ENCODE measurements around the gene NUDT6. TPM values are rescaled to one million over a fixed set of nuclear protein-coding genes. Genes with fewer than 3 reads are reported as not detected.

The NUDT6 gene
- total RNA-seq, 3 donors from 2014 or later (not counting 1 experiment from before 2014, with no cell fraction given): 3.0 to 4.1 (median 3.0) TPM

DNA sequence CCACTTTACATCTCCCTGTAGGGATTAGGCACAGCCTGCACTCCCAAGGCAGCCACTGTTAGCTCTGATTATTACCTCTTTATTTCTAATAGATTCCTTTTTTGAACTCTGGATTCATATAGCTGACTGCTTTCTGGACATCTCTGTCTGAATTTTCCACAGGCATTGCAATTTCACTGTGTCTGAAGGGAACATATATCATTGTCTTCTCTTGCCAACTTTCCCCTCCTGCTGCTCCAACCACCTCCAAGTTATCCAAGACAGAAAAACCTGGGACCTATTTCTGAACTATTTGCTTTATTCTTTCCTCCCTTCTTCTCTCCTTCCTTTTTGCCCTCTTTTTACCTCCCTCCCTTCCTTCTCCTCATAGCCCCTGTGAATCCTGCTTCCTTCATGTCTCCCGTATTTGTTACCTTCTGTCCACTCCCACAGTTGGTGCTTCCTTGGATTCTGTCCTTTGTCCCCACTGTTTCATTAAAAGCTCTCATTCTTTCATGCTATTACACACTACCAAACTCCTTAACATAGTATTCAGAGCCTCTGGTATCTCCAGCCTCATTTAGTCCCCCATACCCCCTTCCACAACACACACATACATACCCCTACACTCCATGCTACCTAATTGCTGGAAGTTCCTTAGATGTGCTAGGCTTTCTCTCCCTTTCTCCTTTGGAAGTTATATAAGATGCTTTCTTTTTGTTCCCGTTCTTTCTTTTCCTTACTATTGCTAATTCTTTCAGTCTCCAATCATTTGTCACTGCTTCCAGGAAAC lies 61.0 kb downstream of the NUDT6 start:
- Mint-ChIP-seq H3K4me3 (no peak overlapping the region), H3K36me3 (no peaks in the 10 kb centered on the region), H3K4me1 (no peaks in the 10 kb centered on the region), H3K27ac (no peak overlapping the region), H3K9me3 (no peaks in the 10 kb centered on the region), H3K27me3 (ENCODE audit: low read depth in 2 of 2) (peaks cover 24 to 40% of the 10 kb centered on the region in 2 donors)
- Histone ChIP-seq H3K4me1 (ENCODE audit: control insufficient read depth, insufficient read depth, low read length) (no peaks in the 10 kb centered on the region), H3K27ac (ENCODE audit: low read length) (no peak overlapping the region), H3K4me3 (ENCODE audit: low read length) (no peak overlapping the region), H3K27me3 (ENCODE audit: control insufficient read depth, insufficient read depth, low read length) (peaks cover 4% of the 10 kb centered on the region), H3K9me3 (ENCODE audit: control insufficient read depth, insufficient read depth, low read length) (no peaks in the 10 kb centered on the region), H3K36me3 (ENCODE audit: control insufficient read depth, insufficient read depth, low read length) (no peaks in the 10 kb centered on the region)
- no peak for ATAC-seq
- DNase-seq: no peak
- 87% methylated on average over 1 of the region's 2 CpGs for WGBS (ENCODE audit: insufficient coverage)
- no peak for TF ChIP-seq CTCF (IDR thresholded peaks at IDR 0.05)
- intact Hi-C loops (cut with micrococcal nuclease): no loop called here

DNA sequence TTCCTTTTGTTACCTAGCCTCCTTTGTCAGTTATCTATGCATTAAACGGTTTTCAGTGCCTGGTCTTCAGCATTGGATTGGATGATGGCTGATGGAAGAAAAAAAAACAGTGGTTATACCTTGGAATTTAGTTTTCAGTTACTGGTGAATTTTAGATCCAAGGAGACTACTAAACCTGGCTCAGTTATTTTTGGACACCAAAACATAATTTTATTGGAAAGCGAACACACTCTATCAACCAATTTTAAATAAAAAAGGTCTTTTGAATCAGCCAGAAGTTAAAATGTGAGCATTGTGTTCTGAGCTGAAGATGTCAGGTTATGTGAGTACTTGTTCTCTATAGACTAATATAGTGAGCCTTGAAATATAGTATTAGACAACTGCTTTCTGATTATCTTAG lies 63.7 kb downstream of the NUDT6 start:
- no peak overlapping the region for H3K4me3 ChIP-seq (ENCODE audit: low read length)
- H3K27me3 ChIP-seq (ENCODE audit: control insufficient read depth, insufficient read depth, low read length): peaks cover 4% of the 10 kb centered on the region
- Mint-ChIP-seq H3K4me1 (no peaks in the 10 kb centered on the region), H3K4me3 (no peak overlapping the region), H3K9me3 (no peaks in the 10 kb centered on the region), H3K36me3 (no peaks in the 10 kb centered on the region), H3K27me3 (ENCODE audit: low read depth in 2 of 2) (peaks cover 28 to 31% of the 10 kb centered on the region in 2 donors), H3K27ac (no peak overlapping the region)
- ATAC-seq (no peak), DNase-seq (no peak)
- TF ChIP-seq CTCF (IDR thresholded peaks at IDR 0.05): no peak
- no peaks in the 10 kb centered on the region for H3K4me1 ChIP-seq (ENCODE audit: control insufficient read depth, insufficient read depth, low read length)
- H3K36me3 ChIP-seq (ENCODE audit: control insufficient read depth, insufficient read depth, low read length): no peaks in the 10 kb centered on the region
- 79% methylated on average over 1 of the region's 2 CpGs for WGBS (ENCODE audit: insufficient coverage)
- intact Hi-C loops (cut with micrococcal nuclease): no loop called here
- no peaks in the 10 kb centered on the region for H3K9me3 ChIP-seq (ENCODE audit: control insufficient read depth, insufficient read depth, low read length)
- H3K27ac ChIP-seq (ENCODE audit: low read length): no peak overlapping the region

- no peaks in the 10 kb centered on the region for H3K4me1 Mint-ChIP-seq
- no peak overlapping the region for H3K27ac ChIP-seq (ENCODE audit: low read length)
- H3K4me1 ChIP-seq (ENCODE audit: control insufficient read depth, insufficient read depth, low read length): no peaks in the 10 kb centered on the region
- peaks cover 28 to 31% of the 10 kb centered on the region in 2 donors for H3K27me3 Mint-ChIP-seq (ENCODE audit: low read depth in 2 of 2)
- H3K36me3 Mint-ChIP-seq: no peaks in the 10 kb centered on the region
- 95% methylated on average over 2 of the region's 2 CpGs for WGBS (ENCODE audit: insufficient coverage)
- no peaks in the 10 kb centered on the region for H3K9me3 Mint-ChIP-seq
- ATAC-seq (no peak), DNase-seq (no peak)
- no peaks in the 10 kb centered on the region for H3K9me3 ChIP-seq (ENCODE audit: control insufficient read depth, insufficient read depth, low read length)
- H3K4me3 ChIP-seq (ENCODE audit: low read length): no peak overlapping the region
- H3K36me3 ChIP-seq (ENCODE audit: control insufficient read depth, insufficient read depth, low read length): no peaks in the 10 kb centered on the region
- no peak overlapping the region for H3K4me3 Mint-ChIP-seq
- intact Hi-C loops (cut with micrococcal nuclease): no loop called here
- no peak overlapping the region for H3K27ac Mint-ChIP-seq
- TF ChIP-seq CTCF (IDR thresholded peaks at IDR 0.05): no peak
- peaks cover 4% of the 10 kb centered on the region for H3K27me3 ChIP-seq (ENCODE audit: control insufficient read depth, insufficient read depth, low read length)
Observed at GRCh38 chr4:122857160-122857559, 65.2 kb downstream of the NUDT6 start.
